Uterus (tissue), 4 donors: ENCODE results near the gene ZNF536. TPM values are rescaled to one million over a fixed set of nuclear protein-coding genes. Genes with fewer than 3 reads are reported as not detected.
"Not testable (repeated sequence)": the region's sequence is repeated elsewhere in the genome, so short reads cannot be mapped to it uniquely, and the experiment has no call there.

ENCODE experiments used
- DNase-seq, 2 donors: peaks; one replicate each; pipeline ENCODE4 v3.0.0-alpha.2; 2019 to 2020
- H3K27ac ChIP-seq, 2 donors: fragments of 200-600 bp; sonication (generic); 1 replicate in 1 of 2; 2 replicates in 1 of 2; pipeline ENCODE4 v1.5.1; 2016 to 2018
- H3K27me3 ChIP-seq, 2 donors: fragments of 200-600 bp; sonication (generic); one replicate each; pipeline ENCODE4 v1.5.1; 2018 to 2019; ENCODE audit warnings: control low read depth in 1 of 2
- H3K36me3 ChIP-seq, 2 donors: fragments of 200-600 bp; sonication (generic); one replicate each; pipeline ENCODE4 v1.5.1; 2019; ENCODE audit warnings: control low read depth in 1 of 2
- H3K4me1 ChIP-seq, 2 donors: fragments of 200-600 bp; sonication (generic); one replicate each; pipeline ENCODE4 v1.5.1; 2018 to 2019; ENCODE audit warnings: control low read depth in 1 of 2
- H3K4me3 ChIP-seq, 2 donors: fragments of 200-600 bp; sonication (generic); 1 replicate in 1 of 2; 2 replicates in 1 of 2; pipeline ENCODE4 v1.5.1; 2018 to 2019; ENCODE audit warnings: mild to moderate bottlenecking in 1 of 2
- H3K9me3 ChIP-seq, 2 donors: fragments of 200-600 bp; sonication (generic); one replicate each; pipeline ENCODE4 v1.5.1; 2019; ENCODE audit warnings: control low read depth in 1 of 2
- POLR2A ChIP-seq, 2 donors: fragments of 450-650 bp; IDR thresholded peaks; one replicate each; pipeline ENCODE4 v1.6.1; 2016; ENCODE audit warnings: antibody characterized with exemption in 2 of 2, mild to moderate bottlenecking in 1 of 2, moderate library complexity in 1 of 2
- intact Hi-C: fragments of 100-400 bp; cut with DNase I; formaldehyde crosslinking; loops from one replicate; pipeline ENCODE4 v1.15.1; 2023; ENCODE audit warnings: low total_unique reads
- total RNA-seq, 4 donors: library from RNA; depleted of rRNA in 3 of 4; stranded (reverse); fragments of >200 nt in 3 of 4; gene quantifications; one replicate each; pipeline versions ENCODE4 v1.1.0 to v1.2.4, GENCODE V29; 2014 to 2023
- TF ChIP-seq, protein P1 (sequence below), 4 experiments: fragments of 200-600 bp in 2 of 4; fragments of 450-650 bp in 2 of 4; sonication (generic) in 2 of 4; IDR thresholded peaks; one replicate each; pipeline ENCODE4 v1.5.1; 2016 to 2019; ENCODE audit warnings: antibody characterized with exemption in 4 of 4, mild to moderate bottlenecking in 2 of 4, moderate library complexity in 1 of 4
- donor health status: DM: yes; HTN: yes; CAD: no.

Gene ZNF536
- total RNA-seq, 4 donors from 2014 or later = 0.67 to 3.3 (median 2.8) TPM; not detected in 1

DNA sequence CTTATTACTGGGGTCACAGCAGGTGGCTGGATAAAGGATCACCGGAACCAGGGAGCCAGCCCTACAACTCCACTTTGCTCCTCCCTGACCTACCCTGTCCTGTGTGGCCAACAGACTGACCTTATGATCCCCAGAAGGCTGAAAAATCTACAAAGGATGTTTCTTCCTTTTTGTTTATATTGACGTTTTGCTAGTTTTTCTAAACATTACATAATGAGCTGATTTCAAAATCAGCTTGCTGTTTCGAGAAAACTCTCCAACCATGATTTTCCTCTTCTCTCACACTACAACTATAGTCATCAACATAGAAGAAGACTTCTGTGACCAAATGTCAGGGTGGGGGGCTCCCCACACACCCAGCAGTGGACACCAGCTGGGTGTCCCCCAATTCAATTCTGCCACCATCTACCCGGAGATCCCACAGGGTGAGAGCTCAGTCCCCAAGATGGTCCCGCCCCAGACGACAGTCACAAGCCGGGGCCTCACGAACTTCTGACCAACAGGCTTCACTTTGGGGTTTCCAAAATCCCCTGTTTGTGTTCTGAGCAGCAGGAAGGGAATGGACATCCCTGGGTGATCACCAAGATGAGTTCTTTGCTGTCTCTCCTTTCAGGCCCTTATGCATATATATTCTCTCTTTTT, 35.0 kb downstream of the ZNF536 start:
- no peak for DNase-seq
- no peaks in the 10 kb centered on the region for H3K27me3 ChIP-seq
- no peaks in the 10 kb centered on the region for H3K4me1 ChIP-seq
- no peak overlapping the region for H3K4me3 ChIP-seq
- intact Hi-C loops = no loop called here
- H3K9me3 ChIP-seq = no peaks in the 10 kb centered on the region
- TF ChIP-seq, protein P1, sequence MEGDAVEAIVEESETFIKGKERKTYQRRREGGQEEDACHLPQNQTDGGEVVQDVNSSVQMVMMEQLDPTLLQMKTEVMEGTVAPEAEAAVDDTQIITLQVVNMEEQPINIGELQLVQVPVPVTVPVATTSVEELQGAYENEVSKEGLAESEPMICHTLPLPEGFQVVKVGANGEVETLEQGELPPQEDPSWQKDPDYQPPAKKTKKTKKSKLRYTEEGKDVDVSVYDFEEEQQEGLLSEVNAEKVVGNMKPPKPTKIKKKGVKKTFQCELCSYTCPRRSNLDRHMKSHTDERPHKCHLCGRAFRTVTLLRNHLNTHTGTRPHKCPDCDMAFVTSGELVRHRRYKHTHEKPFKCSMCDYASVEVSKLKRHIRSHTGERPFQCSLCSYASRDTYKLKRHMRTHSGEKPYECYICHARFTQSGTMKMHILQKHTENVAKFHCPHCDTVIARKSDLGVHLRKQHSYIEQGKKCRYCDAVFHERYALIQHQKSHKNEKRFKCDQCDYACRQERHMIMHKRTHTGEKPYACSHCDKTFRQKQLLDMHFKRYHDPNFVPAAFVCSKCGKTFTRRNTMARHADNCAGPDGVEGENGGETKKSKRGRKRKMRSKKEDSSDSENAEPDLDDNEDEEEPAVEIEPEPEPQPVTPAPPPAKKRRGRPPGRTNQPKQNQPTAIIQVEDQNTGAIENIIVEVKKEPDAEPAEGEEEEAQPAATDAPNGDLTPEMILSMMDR (IDR thresholded peaks at IDR 0.05) = no peak
- TF ChIP-seq POLR2A (IDR thresholded peaks at IDR 0.05) = no peak
- no peak overlapping the region for H3K27ac ChIP-seq
- no peaks in the 10 kb centered on the region for H3K36me3 ChIP-seq

DNA sequence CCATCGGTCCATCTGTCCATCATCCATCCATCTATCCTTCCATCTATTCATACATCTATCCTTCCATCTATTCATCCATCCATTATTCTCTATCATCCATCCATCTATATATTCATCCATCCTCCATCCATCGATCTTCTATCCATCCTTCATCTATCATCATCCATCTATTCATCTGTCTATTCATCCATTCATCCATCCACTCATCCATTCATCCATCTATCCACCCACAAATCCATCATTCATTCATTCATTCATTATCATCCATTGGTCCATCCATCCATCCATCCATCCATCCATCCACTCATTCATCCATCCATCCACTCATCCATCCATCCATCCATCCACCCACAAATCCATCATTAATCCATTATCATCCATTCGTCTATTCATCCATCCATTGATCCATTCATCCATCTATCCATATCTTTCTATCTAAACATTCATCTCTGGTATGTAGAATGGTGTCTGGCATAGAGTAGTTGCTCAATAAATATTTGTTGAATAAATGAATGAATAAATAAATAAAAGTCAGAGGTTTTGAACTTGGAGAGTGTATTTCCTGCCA, 36.6 kb downstream of the ZNF536 start:
- TF ChIP-seq POLR2A (IDR thresholded peaks at IDR 0.05) = no peak
- TF ChIP-seq, protein P1 (IDR thresholded peaks at IDR 0.05) = no peak
- no peaks in the 10 kb centered on the region for H3K9me3 ChIP-seq
- no peaks in the 10 kb centered on the region for H3K36me3 ChIP-seq
- H3K27me3 ChIP-seq = no peaks in the 10 kb centered on the region
- intact Hi-C loops = no loop called here
- H3K4me3 ChIP-seq = no peak overlapping the region
- no peak for DNase-seq
- no peak overlapping the region for H3K27ac ChIP-seq
- H3K4me1 ChIP-seq = no peaks in the 10 kb centered on the region

DNA sequence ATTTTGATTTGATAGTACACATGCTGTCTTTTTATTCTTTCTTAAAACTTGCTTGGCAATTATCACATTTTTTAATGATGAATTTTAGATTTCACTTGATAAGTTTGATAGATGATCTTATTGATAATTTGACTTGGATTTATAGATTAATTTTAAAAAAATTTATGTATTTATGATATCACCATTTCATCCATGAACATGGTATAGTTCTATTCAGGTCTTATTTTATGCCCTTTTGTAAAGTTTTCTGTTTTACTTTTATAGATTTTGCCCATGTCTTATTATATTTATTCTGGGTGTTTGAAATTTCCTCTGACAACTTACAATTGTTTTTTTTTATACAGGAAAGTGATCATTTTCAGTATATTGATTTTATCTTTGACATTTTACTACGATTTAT, 39.5 kb downstream of the ZNF536 start:
- Histone ChIP-seq H3K36me3 (no peaks in the 10 kb centered on the region), H3K27me3 (no peaks in the 10 kb centered on the region), H3K9me3 (no peaks in the 10 kb centered on the region), H3K4me1 (no peaks in the 10 kb centered on the region), H3K27ac (no peak overlapping the region), H3K4me3 (no peak overlapping the region)
- intact Hi-C loops = no loop called here
- no peak for TF ChIP-seq POLR2A (IDR thresholded peaks at IDR 0.05)
- TF ChIP-seq, protein P1 (IDR thresholded peaks at IDR 0.05) = no peak
- DNase-seq = no peak

- Histone ChIP-seq H3K27me3 (no peaks in the 10 kb centered on the region), H3K27ac (no peak overlapping the region), H3K9me3 (no peaks in the 10 kb centered on the region), H3K36me3 (no peaks in the 10 kb centered on the region), H3K4me1 (no peaks in the 10 kb centered on the region), H3K4me3 (no peak overlapping the region)
- intact Hi-C loops = no loop called here
- TF ChIP-seq, protein P1 (IDR thresholded peaks at IDR 0.05) = no peak
- TF ChIP-seq POLR2A (IDR thresholded peaks at IDR 0.05) = no peak
- DNase-seq = no peak
These were observed 44.2 kb downstream of the ZNF536 start for GRCh38 chr19:30416375-30416774.

DNA sequence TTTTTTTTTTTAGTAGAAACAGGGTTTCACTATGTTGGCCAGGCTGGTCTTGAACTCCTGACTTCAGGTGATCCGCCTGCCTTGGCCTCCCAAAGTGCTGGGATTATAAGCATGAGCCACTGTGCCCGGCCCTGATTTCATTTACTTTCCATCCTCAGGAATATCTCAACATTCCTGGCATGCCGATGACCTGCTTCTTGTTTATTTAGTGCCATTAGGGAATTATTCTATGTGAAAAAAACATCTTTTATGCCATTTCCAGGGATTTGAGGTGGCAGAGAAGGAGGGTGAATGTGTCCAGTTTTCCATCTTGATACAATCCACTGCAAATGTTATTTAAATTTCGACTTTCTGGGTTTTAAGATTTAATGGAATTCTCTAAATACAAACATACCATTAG, 45.0 kb downstream of the ZNF536 start:
- H3K4me3 ChIP-seq, intact Hi-C loops, H3K4me1 ChIP-seq, H3K36me3 ChIP-seq, DNase-seq, H3K27ac ChIP-seq, H3K27me3 ChIP-seq, H3K9me3 ChIP-seq: not testable (repeated sequence)
